GM18909 (cell line): ENCODE results near the gene EIPR1.

Experiments
- ATAC-seq: cut with Tn5 transposase; IDR thresholded peaks from one replicate; pipeline ENCODE4 v1.9.1; 2021; ENCODE audit warnings: mild to moderate bottlenecking; ENCODE audit not compliant: unreplicated experiment, poor library complexity

EIPR1 gene

DNA sequence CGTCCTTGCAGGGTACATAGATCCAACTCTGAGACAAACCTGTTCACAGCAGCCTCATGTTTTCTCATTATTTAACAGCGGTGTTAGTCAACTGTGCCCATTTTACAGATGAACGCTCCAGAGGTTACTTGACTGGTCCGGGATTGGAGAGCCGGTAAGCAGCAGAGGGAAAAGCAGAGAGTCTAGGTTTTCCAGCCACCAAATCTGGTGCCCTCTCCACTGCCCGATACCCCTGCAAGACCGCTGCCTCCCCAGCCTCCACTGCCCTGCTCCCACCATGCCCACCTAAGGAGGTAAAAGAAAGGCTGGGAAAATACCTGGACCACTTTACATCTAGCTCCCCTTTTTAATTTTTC is 51.5 kb downstream of the EIPR1 start:
- ATAC-seq, result no peak

DNA sequence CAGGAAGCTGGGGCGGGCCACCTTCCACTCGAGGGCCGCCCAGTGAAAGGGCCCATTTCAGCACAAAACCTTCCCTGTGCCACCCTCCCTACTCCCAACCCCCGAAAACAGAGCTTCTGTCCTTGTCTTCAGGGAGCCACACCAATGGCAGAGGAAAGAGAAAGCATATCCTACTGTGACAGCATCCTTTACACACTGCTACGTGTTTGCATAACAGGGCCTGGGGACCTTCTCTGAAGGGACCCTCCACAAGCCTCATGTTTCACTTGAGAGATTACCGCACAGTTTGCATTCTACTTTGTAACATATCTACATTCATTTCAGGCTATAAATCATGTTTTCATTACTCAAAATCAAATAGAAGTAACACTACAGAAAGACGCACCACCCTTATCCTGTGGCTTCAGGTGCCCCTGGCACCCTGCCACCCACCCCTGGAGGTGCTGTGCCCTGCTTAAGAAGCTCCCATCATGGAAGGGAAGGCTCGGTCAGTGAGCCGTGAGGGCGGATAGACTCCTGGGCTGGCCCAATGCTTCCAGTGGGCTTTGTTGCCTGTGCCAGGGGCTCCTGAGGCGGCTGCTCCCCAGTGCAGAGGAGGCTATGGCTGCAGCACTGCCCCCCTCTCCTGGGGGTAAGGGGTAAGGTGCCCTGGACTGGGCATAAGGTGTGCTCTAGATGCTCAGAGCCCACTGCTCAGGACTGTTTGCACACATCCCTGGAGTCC is 52.0 kb downstream of the EIPR1 start:
- no peak for ATAC-seq

DNA sequence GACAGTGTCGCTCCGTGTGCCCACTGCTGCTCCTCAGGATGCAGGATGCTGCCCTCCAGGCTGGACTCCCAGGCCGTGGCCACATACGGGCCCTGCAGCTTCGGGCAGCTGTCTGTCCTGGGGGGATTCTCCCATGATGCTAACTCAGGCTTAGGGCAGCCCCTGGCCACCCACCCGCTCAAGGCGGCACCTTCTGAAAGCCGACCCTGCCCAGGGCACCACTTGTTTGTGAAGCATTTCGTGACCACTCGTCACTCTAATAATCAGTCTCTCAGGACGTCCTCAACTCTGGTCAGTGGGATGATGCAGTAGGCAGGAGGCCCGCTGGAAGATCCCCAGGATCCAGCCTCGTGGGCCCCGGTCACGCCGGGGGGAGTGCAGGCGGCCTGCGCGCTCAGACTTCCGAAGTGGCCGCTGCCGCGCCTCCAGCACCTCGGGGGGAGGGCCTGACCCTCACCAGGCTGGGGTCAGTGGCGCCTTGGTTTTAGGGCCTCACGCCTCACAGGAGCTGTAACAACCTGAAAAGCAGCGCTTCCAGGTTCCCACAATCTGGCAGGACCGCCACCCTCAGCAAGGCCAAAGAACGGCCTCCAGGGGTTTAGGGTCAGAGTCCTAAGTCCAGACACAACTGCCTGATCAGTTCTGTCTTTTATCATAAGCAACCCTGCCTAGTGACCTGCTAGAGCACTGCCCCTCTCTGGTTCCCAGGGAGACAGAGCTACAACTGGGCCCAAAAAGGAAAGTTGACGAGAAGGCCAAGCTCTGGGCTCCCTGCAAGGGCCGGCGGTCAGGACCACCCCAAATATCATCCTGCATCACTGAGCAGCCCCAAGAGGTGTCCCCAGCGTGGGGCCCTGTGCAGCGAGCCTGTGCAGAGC is 53.0 kb downstream of the EIPR1 start:
- no peak for ATAC-seq

DNA sequence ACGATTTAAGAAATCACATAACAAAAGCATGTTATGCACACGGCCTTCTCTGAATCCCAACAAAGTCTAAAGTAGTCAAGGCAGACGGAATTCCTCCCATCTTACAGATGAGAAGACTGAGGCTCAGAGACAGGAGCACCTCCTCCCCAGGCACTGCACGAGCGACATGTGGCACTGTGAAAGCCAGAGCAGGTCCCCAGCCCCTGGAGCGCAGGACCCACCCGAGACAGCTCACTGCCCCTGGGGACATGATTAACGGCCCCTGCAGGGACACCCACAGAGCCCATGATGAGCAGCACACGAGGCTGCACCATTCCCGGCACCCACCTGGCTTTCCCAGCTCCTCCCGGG is 53.6 kb downstream of the EIPR1 start:
- no peak for ATAC-seq

DNA sequence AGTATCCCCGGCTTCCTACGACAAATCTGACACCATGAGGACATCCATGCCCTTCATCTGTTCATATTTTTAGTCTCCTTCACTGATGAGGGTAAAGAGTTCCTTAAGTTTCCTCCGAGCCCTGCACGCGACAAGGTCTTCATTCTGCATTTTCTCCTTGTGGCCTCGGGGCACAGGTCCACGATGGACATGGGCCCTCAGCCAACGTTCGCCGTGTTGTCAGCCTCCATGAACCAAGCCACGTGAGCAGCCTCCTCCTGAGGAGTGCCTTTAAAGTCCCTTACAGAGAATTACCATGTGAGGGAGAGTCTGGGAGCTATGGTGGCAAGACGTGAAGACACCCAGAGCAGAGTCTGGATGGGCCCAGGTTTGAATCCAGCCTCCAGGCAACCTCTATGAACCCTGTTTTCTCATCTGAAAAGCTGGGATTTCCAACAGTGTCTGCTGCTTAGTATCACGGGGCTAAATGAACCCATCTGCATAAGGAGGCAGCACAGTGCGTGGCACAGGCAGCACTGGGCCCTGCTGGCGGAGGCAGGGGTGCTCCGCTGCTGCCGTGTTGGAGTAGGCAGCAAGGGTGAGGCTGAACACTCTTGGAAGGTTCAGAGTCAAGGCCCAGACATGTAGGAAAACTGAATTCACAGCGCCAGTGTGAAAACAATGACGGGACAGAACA is 54.1 kb downstream of the EIPR1 start:
- ATAC-seq, result no peak

DNA sequence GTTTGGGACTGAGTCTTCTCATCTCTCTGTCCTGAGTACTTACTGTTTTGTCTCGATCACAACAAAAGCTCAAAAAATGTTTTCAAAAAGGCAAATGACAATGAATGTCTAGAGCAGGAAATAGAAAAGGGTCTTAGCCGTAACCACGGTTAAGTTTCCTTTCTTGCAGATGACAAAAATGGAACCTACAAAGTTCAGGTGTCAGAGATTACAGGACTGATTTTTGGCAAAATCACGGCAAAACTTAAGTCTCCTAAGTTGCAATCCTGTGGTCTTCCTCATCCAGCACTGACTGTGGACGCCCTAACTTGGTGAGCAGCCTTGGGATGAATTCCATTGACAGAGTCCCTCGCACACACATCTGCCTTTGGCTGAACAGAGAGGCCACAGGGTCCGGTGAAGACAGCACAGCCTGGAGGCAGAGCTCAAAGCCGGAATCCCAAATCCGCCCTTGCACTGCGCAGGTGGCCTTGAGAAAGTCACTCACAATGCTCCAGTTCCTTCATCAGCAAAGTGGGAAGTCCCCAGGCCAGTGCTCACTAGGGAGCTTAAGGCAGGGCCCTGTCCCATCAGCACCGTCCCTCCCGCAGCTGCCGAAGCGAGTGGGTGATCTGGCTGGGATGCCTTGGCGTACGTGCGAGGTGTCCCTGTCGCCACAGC is 55.2 kb downstream of the EIPR1 start:
- no peak for ATAC-seq

DNA sequence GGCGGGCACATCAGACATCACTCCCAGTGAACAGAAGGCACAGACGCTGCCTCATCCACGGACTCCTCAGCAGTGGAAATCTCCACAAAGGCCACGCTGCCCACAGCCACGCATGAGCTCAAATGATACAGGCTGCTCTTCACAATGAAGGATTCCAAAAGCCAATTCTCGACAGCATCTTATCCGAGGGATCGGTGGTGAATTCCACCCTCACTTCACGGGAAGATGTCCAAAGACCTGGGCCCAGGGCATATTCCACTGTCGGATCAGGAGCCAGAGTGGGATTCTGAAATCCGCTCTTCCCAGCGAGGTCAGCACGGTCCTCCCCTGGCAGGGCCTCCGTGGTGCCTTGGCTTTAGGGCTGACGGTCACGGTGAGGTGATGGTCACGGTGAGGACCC is 55.8 kb downstream of the EIPR1 start:
- no peak for ATAC-seq

DNA sequence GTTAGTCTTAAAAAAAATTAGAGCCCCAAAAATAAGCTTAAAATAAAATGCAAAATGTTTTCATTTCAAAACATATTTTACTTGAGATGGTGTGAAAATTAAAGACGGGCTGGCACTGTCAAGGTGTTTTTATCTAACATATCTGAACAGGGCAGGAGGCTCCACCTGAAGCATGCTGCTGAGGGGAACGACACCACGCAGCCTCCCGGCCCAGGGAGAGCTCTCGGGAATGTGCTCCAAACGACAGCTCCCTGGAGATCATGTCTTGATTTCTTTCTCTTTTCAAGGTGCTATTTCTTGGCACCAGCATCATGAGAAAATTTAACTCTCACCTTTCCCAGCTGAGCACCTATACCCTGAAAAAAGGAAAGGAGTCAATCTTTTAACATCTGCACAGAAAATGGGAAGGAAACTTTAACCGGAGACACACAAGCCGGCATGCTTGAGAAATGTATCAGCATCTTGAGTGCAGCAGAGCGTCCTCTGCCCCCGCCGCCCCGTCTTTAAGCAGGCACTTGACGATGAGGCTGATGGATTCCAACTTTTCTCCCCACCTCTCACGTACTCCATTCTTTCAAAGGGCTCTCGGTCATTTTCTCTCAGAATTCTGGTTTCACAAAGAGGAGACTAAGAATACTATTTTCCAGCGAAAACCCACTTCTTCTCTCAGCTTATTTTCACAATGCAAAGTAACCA is 56.6 kb downstream of the EIPR1 start:
- ATAC-seq, result no peak

DNA sequence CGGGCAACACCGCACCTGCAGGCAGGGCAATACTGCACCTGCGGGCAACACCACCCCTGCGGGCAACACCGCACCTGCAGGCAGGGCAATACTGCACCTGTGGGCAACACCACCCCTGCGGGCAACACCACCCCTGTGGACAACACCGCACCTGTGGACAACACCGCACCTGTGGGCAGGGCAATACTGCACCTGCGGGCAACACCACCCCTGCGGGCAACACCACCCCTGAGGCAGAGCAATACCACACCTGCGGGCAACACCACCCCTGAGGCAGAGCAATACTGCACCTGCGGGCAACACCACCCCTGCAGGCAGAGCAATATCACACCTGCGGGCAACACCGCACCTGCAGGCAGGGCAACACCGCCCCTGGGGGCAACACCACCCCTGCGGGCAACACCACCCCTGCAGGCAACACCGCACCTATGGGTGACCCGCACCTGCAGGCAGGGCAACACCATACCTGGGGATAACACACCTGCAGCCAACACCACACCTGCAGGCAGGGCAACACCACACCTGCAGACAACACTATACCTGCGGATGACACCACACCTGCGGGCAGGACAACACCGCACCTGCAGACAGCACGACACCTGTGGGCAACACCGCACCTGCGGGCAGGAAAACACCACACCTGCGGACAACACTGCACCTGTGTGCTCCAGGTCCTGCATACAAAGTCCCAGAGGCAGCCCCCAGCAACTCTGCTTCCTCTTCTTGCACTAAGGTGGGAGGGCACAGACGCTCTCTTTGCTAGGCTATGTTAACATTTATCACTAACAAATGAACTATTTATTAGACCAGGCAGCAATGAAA is 57.7 kb downstream of the EIPR1 start:
- ATAC-seq, result no peak

DNA sequence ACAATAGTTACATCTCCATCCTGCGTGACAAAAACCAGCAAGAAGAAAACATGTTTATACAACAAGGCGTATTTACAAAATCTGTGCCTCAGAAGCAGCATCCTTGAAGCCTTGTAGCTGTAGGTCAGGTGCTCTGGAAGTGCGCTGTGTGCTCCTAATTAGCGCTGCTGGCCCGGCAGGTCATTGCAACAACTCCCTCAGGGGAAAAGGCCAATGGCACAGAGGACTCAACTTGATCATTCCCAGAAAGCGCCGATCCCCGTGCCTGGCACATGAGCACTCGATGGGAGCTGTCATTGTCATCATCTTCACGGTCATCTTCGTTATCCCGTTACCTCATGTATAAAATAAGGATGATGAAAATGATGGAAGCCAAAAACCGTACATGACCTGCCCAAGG is 58.5 kb downstream of the EIPR1 start:
- no peak for ATAC-seq

DNA sequence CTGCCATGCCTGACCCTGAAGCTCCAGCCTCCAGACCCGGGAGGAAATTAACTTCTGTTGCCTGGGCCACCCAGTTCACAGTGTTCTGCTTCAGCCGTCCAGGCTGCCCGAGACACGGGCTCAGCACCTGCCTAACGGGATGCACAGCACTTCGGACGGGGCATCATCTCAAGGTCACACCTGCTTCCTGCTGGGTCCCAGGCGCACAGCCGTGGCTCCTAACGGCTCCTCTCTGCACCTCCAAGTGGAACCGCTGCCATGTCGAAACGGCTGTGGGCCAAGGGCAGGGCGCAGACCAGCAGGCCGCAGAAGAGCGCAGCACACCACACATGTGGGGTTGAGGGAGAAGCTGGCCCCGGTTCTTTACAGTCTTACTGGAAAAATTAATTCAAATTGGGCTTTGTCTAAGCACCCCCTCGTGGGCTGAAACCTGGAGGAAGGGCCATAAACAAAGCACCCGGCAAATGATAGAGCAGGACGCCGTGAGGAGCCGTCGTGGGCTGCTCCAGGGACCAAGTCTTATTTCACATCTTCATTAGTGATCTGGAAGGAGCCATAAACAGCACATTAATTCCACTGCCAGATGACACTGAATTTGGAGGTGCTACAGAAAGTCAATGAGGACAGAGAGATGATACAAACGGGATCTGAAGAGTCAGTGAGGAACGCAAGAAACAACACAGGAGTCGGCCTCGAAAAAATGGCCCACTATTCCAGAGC is 59.6 kb downstream of the EIPR1 start:
- no peak for ATAC-seq

DNA sequence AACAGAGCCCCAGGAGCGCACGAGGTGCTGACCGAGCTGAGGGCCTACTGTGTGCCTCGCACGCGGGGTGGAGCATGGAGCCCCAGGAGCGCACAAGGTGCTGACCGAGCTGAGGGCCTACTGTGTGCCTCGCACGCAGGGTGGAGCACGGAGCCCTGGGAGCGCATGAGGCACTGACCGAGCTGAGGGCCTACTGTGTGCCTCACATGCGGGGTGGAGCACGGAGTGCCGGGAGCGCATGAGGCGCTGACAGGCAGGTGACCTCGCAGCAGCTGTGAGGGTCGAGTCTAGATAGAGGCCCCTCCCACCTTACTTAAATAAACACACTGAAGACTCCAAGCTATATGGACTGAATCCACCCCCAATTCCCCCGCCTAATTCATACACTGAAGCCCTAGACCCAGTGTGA is 60.3 kb downstream of the EIPR1 start:
- no peak for ATAC-seq

DNA sequence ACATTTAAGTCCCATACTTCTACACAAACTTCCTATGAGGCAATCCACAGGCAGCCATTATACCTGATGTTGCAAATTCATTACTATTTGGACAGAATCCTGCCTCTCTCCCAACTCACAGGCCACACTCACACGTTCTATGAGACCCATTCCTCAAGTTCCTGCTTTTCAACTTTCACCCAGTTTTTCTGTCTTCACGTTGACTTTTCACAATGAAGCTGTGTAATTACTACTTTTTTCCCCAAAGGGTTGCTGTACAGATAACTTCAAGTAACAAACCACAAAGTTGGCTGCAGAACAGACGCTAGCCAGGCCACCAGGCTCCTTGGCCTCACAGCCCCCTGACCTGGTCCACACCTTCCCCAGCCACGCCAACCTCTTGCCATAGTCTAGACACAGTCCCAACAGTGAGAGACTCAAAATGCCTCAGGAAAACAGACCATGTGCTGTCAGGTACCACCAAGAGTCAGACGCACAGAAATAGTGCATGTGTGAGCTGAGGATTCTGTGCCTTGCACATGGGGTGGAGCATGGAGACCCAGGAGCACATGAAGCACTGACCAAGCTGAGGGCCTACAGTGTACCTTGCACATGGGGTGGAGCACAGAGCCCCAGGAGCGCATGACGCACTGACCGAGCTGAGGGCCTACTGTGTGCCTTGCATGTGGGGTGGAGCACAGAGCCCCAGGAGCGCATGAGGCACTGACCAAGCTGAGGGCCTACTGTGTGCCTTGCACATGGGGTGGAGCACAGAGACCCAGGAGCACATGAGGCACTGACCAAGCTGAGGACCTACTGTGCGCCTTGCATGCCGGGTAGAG is 61.0 kb downstream of the EIPR1 start:
- no peak for ATAC-seq

DNA sequence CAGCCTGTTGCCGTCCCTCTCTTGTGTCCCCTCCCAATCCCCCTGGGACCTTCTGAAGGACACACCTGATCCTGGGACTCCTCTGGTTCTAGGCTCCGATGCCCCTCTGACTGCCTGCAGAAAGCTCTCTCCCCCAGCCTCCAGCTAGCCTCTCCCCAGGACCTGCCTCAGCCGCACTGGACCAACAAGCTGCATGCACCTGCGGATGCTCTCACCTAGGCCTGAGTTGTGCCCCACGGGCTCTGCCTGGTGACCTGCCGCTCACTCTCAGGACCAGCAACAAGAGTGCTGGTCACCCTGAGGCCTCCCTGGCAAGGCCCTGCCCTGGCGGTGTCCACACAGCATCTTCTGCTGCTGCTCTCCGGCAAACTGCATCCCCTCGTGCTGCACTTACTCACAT is 63.0 kb downstream of the EIPR1 start:
- no peak for ATAC-seq

DNA sequence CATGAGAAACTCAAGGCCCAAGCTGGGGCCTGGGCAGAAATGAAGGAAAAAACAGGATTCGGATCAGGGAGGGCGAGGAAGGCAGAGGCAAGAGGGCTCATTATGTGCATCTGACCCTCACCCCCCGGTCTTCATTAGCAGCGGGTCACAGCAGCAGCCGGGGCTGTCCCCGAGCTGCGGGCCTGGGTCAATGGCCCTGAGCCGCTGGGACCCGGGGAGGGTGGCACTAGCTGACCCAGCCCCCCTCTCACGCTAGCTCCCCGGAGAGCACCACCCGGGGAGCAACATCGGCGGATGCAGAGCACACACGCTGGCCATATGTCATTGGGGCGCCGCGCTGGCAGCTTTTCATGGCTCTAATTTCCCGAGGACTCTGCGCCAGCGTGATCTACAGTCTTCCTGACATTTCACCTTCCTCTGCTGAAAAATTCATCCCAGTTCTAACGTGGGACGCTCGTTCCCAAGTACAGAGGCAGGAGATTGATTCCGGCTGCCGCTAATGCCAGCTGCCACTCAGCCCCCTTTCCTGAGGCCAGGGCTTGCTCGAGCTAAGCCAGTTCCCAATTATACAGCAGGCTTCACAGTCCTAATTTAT is 63.7 kb downstream of the EIPR1 start:
- ATAC-seq, result no peak

DNA sequence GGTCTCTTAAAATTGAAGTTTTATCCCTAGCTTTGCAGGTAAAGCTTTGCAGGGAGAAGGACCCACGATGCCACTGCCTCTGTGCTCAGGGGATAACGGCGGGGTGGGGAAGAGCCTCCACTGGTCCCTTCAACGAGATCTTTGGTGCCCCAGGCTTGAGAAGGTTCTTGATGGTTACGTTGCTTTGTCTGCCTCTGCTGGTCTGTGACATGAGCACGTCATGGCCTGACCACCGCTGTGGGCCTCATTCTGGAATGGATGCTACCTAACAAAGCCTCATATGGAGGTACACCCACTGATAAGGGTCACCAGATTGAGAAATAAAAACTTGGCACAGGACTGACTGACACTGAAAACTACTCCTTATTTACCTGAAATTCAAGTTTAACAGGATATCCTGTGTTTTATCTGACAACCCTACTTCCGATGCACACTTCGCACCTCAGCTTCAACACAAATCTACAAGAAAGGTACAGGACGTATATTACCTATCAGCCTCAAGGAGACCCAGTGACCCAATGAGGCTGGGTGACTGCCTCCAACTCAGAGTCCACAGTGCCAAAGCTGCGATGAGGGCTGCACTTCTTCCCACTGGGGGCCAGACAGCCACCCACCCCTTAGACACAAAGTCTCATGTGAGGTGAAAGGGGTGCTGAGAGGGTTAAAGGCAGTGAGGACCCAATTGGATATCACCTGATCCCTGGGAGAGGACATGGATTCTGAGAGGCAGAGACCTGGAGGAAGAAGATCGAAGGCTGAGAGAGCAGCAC is 64.9 kb downstream of the EIPR1 start:
- ATAC-seq, result no peak

DNA sequence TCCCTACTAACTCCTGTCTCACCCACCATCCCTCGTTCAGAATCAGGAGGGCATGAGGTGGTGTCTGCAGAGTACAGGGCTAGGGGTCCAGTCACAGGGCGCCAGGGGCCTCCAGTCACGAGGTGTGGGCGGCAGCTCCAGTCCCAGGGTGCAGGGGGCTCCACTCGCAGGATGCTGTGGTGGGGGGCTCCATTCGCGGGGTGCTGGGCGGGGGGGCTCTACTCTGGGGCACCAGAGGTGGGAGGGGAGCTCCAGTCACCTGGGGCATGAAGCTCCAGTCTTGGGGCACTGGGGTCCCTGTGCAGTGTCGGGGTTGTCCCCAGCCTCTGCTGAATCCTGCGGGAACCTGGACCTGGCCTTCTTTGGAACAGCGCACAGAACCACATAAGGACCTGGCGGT is 66.0 kb downstream of the EIPR1 start:
- no peak for ATAC-seq
